ENCODE results near the gene OIP5.

Gene OIP5

DNA sequence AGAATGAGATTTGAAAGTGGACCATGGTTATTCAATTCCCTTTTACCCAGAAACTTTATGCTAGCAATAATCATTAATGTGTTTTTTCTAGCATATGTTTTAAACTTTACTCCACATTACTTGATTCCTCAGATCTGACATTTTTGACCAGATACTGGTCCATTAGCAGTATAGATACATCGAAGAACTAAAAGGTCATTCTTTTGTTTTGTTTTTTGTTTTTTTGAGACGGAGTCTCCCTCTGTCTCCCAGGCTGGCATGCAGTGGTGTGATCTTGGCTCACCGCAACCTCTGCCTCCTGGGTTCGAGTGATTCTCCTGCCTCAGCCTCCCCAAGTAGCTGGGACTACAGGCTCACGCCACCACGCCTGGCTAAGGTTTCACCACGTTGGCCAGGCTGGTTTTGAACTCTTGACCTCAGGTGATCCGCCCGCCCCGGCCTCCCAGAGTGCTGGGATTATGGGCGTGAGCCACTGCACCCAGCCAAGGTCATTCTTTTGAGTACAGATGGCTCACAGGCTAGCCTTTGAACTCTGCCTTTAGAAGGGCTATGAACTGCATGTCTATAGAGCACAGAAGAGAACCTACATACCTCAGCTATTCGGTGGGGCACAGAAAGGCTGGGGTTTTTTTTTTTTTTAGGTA is 72.7 kb downstream of the OIP5 start:
- TF ChIP-seq, protein P1, sequence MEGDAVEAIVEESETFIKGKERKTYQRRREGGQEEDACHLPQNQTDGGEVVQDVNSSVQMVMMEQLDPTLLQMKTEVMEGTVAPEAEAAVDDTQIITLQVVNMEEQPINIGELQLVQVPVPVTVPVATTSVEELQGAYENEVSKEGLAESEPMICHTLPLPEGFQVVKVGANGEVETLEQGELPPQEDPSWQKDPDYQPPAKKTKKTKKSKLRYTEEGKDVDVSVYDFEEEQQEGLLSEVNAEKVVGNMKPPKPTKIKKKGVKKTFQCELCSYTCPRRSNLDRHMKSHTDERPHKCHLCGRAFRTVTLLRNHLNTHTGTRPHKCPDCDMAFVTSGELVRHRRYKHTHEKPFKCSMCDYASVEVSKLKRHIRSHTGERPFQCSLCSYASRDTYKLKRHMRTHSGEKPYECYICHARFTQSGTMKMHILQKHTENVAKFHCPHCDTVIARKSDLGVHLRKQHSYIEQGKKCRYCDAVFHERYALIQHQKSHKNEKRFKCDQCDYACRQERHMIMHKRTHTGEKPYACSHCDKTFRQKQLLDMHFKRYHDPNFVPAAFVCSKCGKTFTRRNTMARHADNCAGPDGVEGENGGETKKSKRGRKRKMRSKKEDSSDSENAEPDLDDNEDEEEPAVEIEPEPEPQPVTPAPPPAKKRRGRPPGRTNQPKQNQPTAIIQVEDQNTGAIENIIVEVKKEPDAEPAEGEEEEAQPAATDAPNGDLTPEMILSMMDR (IDR thresholded peaks at IDR 0.05; ENCODE audit: low read depth, low read length): no peak
- no peak for DNase-seq (ENCODE audit: extremely low read depth, low read depth)
